ENCODE results near the gene TTC39C. TPM values are rescaled to one million over a fixed set of nuclear protein-coding genes. Genes with fewer than 3 reads are reported as not detected.
"Not testable (repeated sequence)": the region's sequence is repeated elsewhere in the genome, so short reads cannot be mapped to it uniquely, and the experiment has no call there.

Gene TTC39C
- total RNA-seq, 1 donor from 2014 or later: 30.1 TPM

GRCh38 chr18:24140697-24141096 is 126.1 kb downstream of the TTC39C start:
- Mint-ChIP-seq H3K36me3 (ENCODE audit: insufficient read depth) (peaks cover 4% of the 10 kb centered on the region), H3K9me3 (ENCODE audit: low read depth) (peaks cover 4% of the 10 kb centered on the region), H3K27ac (no peak overlapping the region), H3K27me3 (no peaks in the 10 kb centered on the region), H3K4me3 (ENCODE audit: low read depth) (no peak overlapping the region), H3K4me1 (ENCODE audit: low read depth) (peaks cover 5% of the 10 kb centered on the region)
- DNase-seq (ENCODE audit: low spot score, unreplicated experiment): no peak
- no peak for TF ChIP-seq CTCF (IDR thresholded peaks at IDR 0.05; ENCODE audit: unreplicated experiment)

GRCh38 chr18:24142376-24142775 is 127.8 kb downstream of the TTC39C start:
- Mint-ChIP-seq H3K27me3 (no peaks in the 10 kb centered on the region), H3K4me1 (ENCODE audit: low read depth) (peaks cover 5% of the 10 kb centered on the region), H3K9me3 (ENCODE audit: low read depth) (peaks cover 4% of the 10 kb centered on the region), H3K36me3 (ENCODE audit: insufficient read depth) (peaks cover 5% of the 10 kb centered on the region), H3K27ac (no peak overlapping the region), H3K4me3 (ENCODE audit: low read depth) (no peak overlapping the region)
- no peak for DNase-seq (ENCODE audit: low spot score, unreplicated experiment)
- TF ChIP-seq CTCF (IDR thresholded peaks at IDR 0.05; ENCODE audit: unreplicated experiment): no peak

- H3K9me3 Mint-ChIP-seq (ENCODE audit: low read depth): peaks cover 13% of the 10 kb centered on the region
- H3K4me1 Mint-ChIP-seq (ENCODE audit: low read depth); H3K27ac Mint-ChIP-seq; DNase-seq (ENCODE audit: low spot score, unreplicated experiment); H3K27me3 Mint-ChIP-seq; H3K4me3 Mint-ChIP-seq (ENCODE audit: low read depth): not testable (repeated sequence)
- peaks cover 28% of the 10 kb centered on the region for H3K36me3 Mint-ChIP-seq (ENCODE audit: insufficient read depth)
Measured at GRCh38 chr18:24149591-24149990, 135.0 kb downstream of the TTC39C start.

GRCh38 chr18:24153397-24153796 is 138.8 kb downstream of the TTC39C start:
- no peak for DNase-seq (ENCODE audit: low spot score, unreplicated experiment)
- peaks cover 10% of the 10 kb centered on the region for H3K9me3 Mint-ChIP-seq (ENCODE audit: low read depth)
- no peaks in the 10 kb centered on the region for H3K4me1 Mint-ChIP-seq (ENCODE audit: low read depth)
- no peak for TF ChIP-seq CTCF (IDR thresholded peaks at IDR 0.05; ENCODE audit: unreplicated experiment)
- peaks cover 19% of the 10 kb centered on the region for H3K36me3 Mint-ChIP-seq (ENCODE audit: insufficient read depth)
- no peak overlapping the region for H3K27ac Mint-ChIP-seq
- no peak overlapping the region for H3K4me3 Mint-ChIP-seq (ENCODE audit: low read depth)
- H3K27me3 Mint-ChIP-seq: no peaks in the 10 kb centered on the region

GRCh38 chr18:24157855-24158254 is 143.3 kb downstream of the TTC39C start:
- H3K27me3 Mint-ChIP-seq: no peaks in the 10 kb centered on the region
- H3K36me3 Mint-ChIP-seq (ENCODE audit: insufficient read depth): peaks cover 5% of the 10 kb centered on the region
- no peak for TF ChIP-seq CTCF (IDR thresholded peaks at IDR 0.05; ENCODE audit: unreplicated experiment)
- no peak for DNase-seq (ENCODE audit: low spot score, unreplicated experiment)
- H3K9me3 Mint-ChIP-seq (ENCODE audit: low read depth): no peaks in the 10 kb centered on the region
- H3K4me1 Mint-ChIP-seq (ENCODE audit: low read depth): peaks cover 9% of the 10 kb centered on the region
- H3K4me3 Mint-ChIP-seq (ENCODE audit: low read depth): no peak overlapping the region
- no peak overlapping the region for H3K27ac Mint-ChIP-seq

- Mint-ChIP-seq H3K27me3 (no peaks in the 10 kb centered on the region), H3K4me1 (ENCODE audit: low read depth) (peaks cover 9% of the 10 kb centered on the region), H3K27ac (no peak overlapping the region), H3K9me3 (ENCODE audit: low read depth) (no peaks in the 10 kb centered on the region), H3K36me3 (ENCODE audit: insufficient read depth) (peaks cover 13% of the 10 kb centered on the region), H3K4me3 (ENCODE audit: low read depth) (no peak overlapping the region)
- TF ChIP-seq CTCF (IDR thresholded peaks at IDR 0.05; ENCODE audit: unreplicated experiment): no peak
- no peak for DNase-seq (ENCODE audit: low spot score, unreplicated experiment)
Measured at GRCh38 chr18:24160086-24160485, 145.5 kb downstream of the TTC39C start.

Measured in progenitor cell of endocrine pancreas (in vitro differentiated cells).